OCI-LY1 (cell line): ENCODE results near the gene ATXN1.

ENCODE experiments used
- H2AFZ ChIP-seq: fragments of 200-600 bp; sonication (generic), shearing (Covaris generic); 2 replicates; pipeline ENCODE4 v1.6.0; 2014; ENCODE audit warnings: antibody characterized with exemption, mild to moderate bottlenecking, low read length
- H3F3A ChIP-seq: fragments of 200-600 bp; sonication (generic), shearing (Covaris generic); 2 replicates; pipeline ENCODE4 v1.6.0; 2014; ENCODE audit warnings: mild to moderate bottlenecking, antibody characterized with exemption, low read length, moderate library complexity; ENCODE audit not compliant: insufficient read depth
- H3K27ac ChIP-seq: fragments of 200-600 bp; sonication (generic); 2 replicates; pipeline ENCODE4 v1.5.1; 2014; ENCODE audit warnings: low read length, mixed run types, mild to moderate bottlenecking, low read depth; ENCODE audit not compliant: poor library complexity, severe bottlenecking
- H3K27me3 ChIP-seq: fragments of 200-600 bp; sonication (generic); 2 replicates; pipeline ENCODE4 v1.6.0; 2014; ENCODE audit warnings: antibody characterized with exemption, mild to moderate bottlenecking, low read length, moderate library complexity; ENCODE audit not compliant: insufficient read depth
- H3K36me3 ChIP-seq: fragments of 200-600 bp; sonication (generic); 2 replicates; pipeline ENCODE4 v1.6.1; 2014; ENCODE audit warnings: mild to moderate bottlenecking, antibody characterized with exemption, low read length, moderate library complexity, mixed read lengths; ENCODE audit not compliant: insufficient read depth
- H3K4me1 ChIP-seq: fragments of 200-600 bp; sonication (generic); 2 replicates; pipeline ENCODE4 v1.5.1; 2014; ENCODE audit warnings: mild to moderate bottlenecking, low read length, moderate library complexity; ENCODE audit not compliant: insufficient read depth, severe bottlenecking
- H3K4me2 ChIP-seq: fragments of 200-600 bp; sonication (generic), shearing (Covaris generic); 2 replicates; pipeline ENCODE4 v1.6.1; 2014; ENCODE audit warnings: low read length
- H3K4me3 ChIP-seq: fragments of 200-600 bp; sonication (generic); 2 replicates; pipeline ENCODE4 v1.5.1; 2014; ENCODE audit warnings: low read length, low read depth, mild to moderate bottlenecking, mixed read lengths; ENCODE audit not compliant: poor library complexity, severe bottlenecking
- H3K79me2 ChIP-seq: fragments of 200-600 bp; shearing (Covaris generic); 2 replicates; pipeline ENCODE4 v1.6.1; 2016; ENCODE audit warnings: mixed run types, low read length, mixed read lengths; ENCODE audit not compliant: insufficient read depth
- H3K9ac ChIP-seq: fragments of 200-600 bp; sonication (generic), shearing (Covaris generic); 2 replicates; pipeline ENCODE4 v1.6.1; 2014; ENCODE audit warnings: mild to moderate bottlenecking, low read length, mixed read lengths
- H3K9me2 ChIP-seq: fragments of 200-600 bp; sonication (generic), shearing (Covaris generic); 2 replicates; pipeline ENCODE4 v1.6.1; 2014; ENCODE audit warnings: low read depth, mild to moderate bottlenecking, low read length, mixed read lengths
- H3K9me3 ChIP-seq: fragments of 200-600 bp; shearing (Covaris generic); 2 replicates; pipeline ENCODE4 v1.6.1; 2014; ENCODE audit warnings: low read length, mixed read lengths
- H4K20me1 ChIP-seq: fragments of 200-600 bp; sonication (generic), shearing (Covaris generic); 2 replicates; pipeline ENCODE4 v1.6.0; 2016; ENCODE audit warnings: mild to moderate bottlenecking, low read length; ENCODE audit not compliant: insufficient read depth
- EZH2 ChIP-seq: fragments of 200-600 bp; sonication (generic), shearing (Covaris generic); IDR thresholded peaks from 2 replicates; pipeline ENCODE4 v1.8.0; 2017; ENCODE audit warnings: borderline replicate concordance, mixed run types, mild to moderate bottlenecking, antibody characterized with exemption, low read length, moderate library complexity, mixed read lengths
- TF ChIP-seq, protein P1 (sequence below): fragments of 200-600 bp; sonication (generic), shearing (Covaris generic); IDR thresholded peaks from 2 replicates; pipeline ENCODE4 v1.5.1; 2017; ENCODE audit warnings: mild to moderate bottlenecking, antibody characterized with exemption, low read length, moderate library complexity, mixed read lengths

ATXN1 gene

DNA sequence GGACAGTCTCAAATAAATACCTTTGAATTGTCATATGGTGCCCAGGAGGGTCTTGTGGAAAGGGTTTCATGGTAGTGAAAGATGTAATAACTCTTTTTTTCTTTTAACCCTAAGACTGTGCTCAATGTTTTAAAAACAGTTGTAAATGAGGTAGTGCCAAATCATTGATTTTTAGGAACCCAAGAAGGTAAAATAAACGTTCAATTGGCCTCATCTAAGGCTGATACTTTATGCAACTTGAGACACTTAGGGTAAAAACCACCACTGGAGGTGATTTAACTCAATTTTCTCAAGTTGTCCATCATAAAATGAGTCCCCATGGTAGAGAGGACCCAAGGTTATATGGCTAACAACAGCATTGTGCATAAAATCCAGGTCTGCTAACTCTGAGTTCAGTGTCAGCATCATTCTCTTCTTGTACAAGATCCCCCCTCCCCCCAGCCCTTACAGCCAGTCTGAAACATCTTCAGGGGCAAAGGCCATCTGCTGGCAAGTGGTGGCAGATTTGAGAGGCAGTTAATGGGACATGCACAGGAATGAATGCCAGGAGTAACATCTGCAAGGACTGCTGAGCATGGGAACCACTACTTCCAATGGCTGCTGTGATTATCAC lies 278.5 kb downstream of the ATXN1 start:
- Histone ChIP-seq H3K4me3 (no peak overlapping the region), H3K9me3 (no peaks in the 10 kb centered on the region), H3K36me3 (no peaks in the 10 kb centered on the region), H4K20me1 (no peaks in the 10 kb centered on the region), H3K27me3 (no peaks in the 10 kb centered on the region), H3K27ac (no peak overlapping the region), H3F3A (no peaks in the 10 kb centered on the region), H3K4me1 (no peaks in the 10 kb centered on the region), H3K9me2 (no peaks in the 10 kb centered on the region), H3K9ac (no peak overlapping the region), H3K79me2 (no peaks in the 10 kb centered on the region), H2AFZ (no peak overlapping the region), H3K4me2 (no peak overlapping the region)
- TF ChIP-seq EZH2: no peak
- TF ChIP-seq, protein P1, sequence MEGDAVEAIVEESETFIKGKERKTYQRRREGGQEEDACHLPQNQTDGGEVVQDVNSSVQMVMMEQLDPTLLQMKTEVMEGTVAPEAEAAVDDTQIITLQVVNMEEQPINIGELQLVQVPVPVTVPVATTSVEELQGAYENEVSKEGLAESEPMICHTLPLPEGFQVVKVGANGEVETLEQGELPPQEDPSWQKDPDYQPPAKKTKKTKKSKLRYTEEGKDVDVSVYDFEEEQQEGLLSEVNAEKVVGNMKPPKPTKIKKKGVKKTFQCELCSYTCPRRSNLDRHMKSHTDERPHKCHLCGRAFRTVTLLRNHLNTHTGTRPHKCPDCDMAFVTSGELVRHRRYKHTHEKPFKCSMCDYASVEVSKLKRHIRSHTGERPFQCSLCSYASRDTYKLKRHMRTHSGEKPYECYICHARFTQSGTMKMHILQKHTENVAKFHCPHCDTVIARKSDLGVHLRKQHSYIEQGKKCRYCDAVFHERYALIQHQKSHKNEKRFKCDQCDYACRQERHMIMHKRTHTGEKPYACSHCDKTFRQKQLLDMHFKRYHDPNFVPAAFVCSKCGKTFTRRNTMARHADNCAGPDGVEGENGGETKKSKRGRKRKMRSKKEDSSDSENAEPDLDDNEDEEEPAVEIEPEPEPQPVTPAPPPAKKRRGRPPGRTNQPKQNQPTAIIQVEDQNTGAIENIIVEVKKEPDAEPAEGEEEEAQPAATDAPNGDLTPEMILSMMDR: no peak

DNA sequence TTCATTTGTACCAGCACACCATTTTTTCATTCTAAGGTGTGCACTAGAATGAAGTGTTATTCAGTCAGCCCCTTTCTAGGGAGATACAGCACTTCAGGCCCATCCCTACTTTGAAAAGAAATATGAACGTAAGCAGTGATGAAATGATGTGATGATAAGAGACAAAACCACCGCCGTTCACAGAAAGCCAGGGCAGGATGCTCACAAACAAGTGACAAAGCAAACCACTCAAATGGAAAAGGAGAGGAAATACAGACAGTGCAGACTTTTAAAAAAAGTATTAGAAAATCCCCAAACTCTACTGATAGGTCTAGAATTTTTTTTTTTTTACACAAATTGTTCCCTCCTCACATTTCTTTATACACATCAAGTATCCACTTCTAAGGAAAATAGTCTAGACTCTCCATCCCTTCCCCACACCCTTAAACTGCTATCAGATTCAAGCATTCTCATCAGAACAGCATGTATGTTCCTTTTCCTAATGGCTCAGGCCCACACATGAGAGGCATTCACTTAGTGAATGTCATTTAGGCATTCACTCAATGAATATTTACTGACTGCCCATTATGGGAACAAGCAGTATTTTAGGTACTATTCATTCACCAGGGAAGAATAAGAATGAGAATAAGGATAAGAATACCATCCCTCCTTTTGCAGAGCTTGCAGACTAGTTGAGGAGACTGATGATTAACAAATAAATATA lies 279.4 kb downstream of the ATXN1 start:
- Histone ChIP-seq H3K4me1 (no peaks in the 10 kb centered on the region), H3K9ac (no peak overlapping the region), H3K9me2 (no peaks in the 10 kb centered on the region), H3K4me3 (no peak overlapping the region), H3K27me3 (no peaks in the 10 kb centered on the region), H2AFZ (no peak overlapping the region), H3K4me2 (no peak overlapping the region), H3K79me2 (no peaks in the 10 kb centered on the region), H3K9me3 (no peaks in the 10 kb centered on the region), H3F3A (no peaks in the 10 kb centered on the region), H4K20me1 (no peaks in the 10 kb centered on the region), H3K36me3 (no peaks in the 10 kb centered on the region), H3K27ac (no peak overlapping the region)
- no peak for TF ChIP-seq EZH2
- TF ChIP-seq, protein P1: no peak

DNA sequence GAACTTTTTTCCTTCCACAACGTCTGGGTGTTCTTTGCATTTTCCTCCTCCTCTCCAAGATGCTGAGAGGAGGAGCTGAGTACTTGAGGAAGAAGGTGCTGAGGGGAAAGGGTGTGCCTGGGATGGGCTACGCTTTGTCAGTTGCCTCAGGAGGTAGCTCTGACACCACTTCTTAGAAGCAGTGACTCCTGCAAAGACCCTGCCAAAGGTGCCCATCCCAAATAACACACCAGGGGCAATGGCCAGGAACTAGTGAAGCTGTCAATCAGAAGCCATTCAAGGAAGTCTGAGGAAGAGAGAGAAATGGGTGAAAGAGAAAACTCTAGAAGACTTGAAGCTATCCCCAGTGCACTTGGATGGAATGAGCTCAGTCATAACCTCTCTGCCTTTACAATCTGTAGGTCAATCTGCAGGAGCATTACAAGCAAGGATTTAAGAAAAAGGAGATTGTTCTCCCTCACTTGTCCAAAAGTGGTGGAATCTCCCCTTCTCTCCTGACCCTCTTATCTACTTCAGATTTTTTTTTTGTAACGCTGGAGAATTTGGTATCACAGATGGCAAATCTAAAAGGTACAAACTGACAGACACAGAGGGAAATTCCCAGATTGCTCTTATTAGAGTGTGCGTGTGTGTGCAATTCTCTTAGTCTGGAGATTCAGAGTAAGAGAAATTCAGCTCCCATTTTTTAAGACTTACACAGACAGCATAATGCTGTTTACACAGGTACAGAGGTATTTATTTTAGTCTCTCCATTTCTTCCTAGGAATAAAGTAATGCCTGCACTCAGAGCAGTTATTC lies 280.3 kb downstream of the ATXN1 start:
- H3F3A ChIP-seq: no peaks in the 10 kb centered on the region
- H4K20me1 ChIP-seq: no peaks in the 10 kb centered on the region
- H3K79me2 ChIP-seq: no peaks in the 10 kb centered on the region
- TF ChIP-seq EZH2: no peak
- TF ChIP-seq, protein P1: no peak
- no peaks in the 10 kb centered on the region for H3K9me3 ChIP-seq
- H3K9me2 ChIP-seq: no peaks in the 10 kb centered on the region
- no peaks in the 10 kb centered on the region for H3K4me1 ChIP-seq
- H3K27me3 ChIP-seq: no peaks in the 10 kb centered on the region
- H3K9ac ChIP-seq: no peak overlapping the region
- no peak overlapping the region for H3K4me3 ChIP-seq
- H3K27ac ChIP-seq: no peak overlapping the region
- no peak overlapping the region for H2AFZ ChIP-seq
- H3K4me2 ChIP-seq: no peak overlapping the region
- no peaks in the 10 kb centered on the region for H3K36me3 ChIP-seq
